Calu3 (cell line): ENCODE data around the gene SKIC8. TPM values are rescaled to one million over a fixed set of nuclear protein-coding genes. Genes with fewer than 3 reads are reported as not detected.
A peak's percentile ranks its signal among the peaks of the same experiment; 100 is the strongest.

Experiments used
- BruUV-seq: library from RNA; stranded (reverse); fragments of 400-500 nt; replicated peaks from 2 replicates; lab custom pipeline; 2021; lab: Mats Ljungman, UMichigan
- CTCF ChIA-PET: fragments of 300-600 bp; sonication (Branson Sonifier 250); formaldehyde crosslinking; loops from one replicate; lab custom pipeline; 2022; ENCODE audit warnings: antibody characterized with exemption; lab: Charles Lee
- DNase-seq: peaks from one replicate; pipeline ENCODE4 v3.0.0; 2022
- H3K27ac Mint-ChIP-seq: one replicate; pipeline ENCODE4 v1.8.0; 2022; ENCODE audit warnings: mixed read lengths; ENCODE audit not compliant: unreplicated experiment
- H3K27me3 Mint-ChIP-seq: one replicate; pipeline ENCODE4 v1.8.0; 2022; ENCODE audit warnings: mixed read lengths; ENCODE audit not compliant: unreplicated experiment
- H3K36me3 Mint-ChIP-seq: one replicate; pipeline ENCODE4 v1.8.0; 2022; ENCODE audit warnings: mild to moderate bottlenecking, moderate library complexity, mixed read lengths; ENCODE audit not compliant: insufficient read depth, unreplicated experiment
- H3K4me1 Mint-ChIP-seq: one replicate; pipeline ENCODE4 v1.8.0; 2022; ENCODE audit warnings: mild to moderate bottlenecking, low read depth, mixed read lengths; ENCODE audit not compliant: unreplicated experiment
- H3K4me3 Mint-ChIP-seq: one replicate; pipeline ENCODE4 v1.8.0; 2022; ENCODE audit warnings: mild to moderate bottlenecking, low read depth, moderate library complexity, mixed read lengths; ENCODE audit not compliant: unreplicated experiment
- H3K9me3 Mint-ChIP-seq: one replicate; pipeline ENCODE4 v1.8.0; 2022; ENCODE audit warnings: low read depth, mixed read lengths; ENCODE audit not compliant: unreplicated experiment
- intact Hi-C: fragments of 100-400 bp; cut with micrococcal nuclease; formaldehyde crosslinking; loops from one replicate; pipeline ENCODE4 v1.10.0; 2022; ENCODE audit not compliant: unreplicated experiment
- total RNA-seq: library from RNA; stranded (reverse); gene quantifications from 2 replicates; pipeline ENCODE4 v1.2.3, GENCODE V29; 2022
- TF ChIP-seq, protein P1 (sequence below): fragments of 200-600 bp; IDR thresholded peaks from one replicate; pipeline ENCODE4 v1.8.0; 2022; ENCODE audit warnings: antibody characterized with exemption; ENCODE audit not compliant: unreplicated experiment

The SKIC8 gene
- total RNA-seq, 1 experiment from 2014 or later: 67.8 TPM

GRCh38 chr15:78243491-78243941 lies 55.9 kb downstream of the SKIC8 start:
- peaks cover 12% of the 10 kb centered on the region for H3K4me1 Mint-ChIP-seq
- no peak overlapping the region for H3K4me3 Mint-ChIP-seq
- no peak overlapping the region for H3K27ac Mint-ChIP-seq
- no peaks in the 10 kb centered on the region for H3K36me3 Mint-ChIP-seq
- CTCF ChIA-PET: interaction anchor here (1.3 to 4.1 kb wide), 2 partner anchors 66 to 135 kb away, joined by 3 to 18 read pairs; no protein-coding TSS in a partner anchor
- H3K27me3 Mint-ChIP-seq: peaks cover 29% of the 10 kb centered on the region
- intact Hi-C loops: loop anchor here (5.0 kb wide), 3 partner anchors 46 to 276 kb away; partner anchors contain the start of gene CIB2
- no peaks in the 10 kb centered on the region for H3K9me3 Mint-ChIP-seq
- DNase-seq: peak; percentile 42
- TF ChIP-seq, protein P1, sequence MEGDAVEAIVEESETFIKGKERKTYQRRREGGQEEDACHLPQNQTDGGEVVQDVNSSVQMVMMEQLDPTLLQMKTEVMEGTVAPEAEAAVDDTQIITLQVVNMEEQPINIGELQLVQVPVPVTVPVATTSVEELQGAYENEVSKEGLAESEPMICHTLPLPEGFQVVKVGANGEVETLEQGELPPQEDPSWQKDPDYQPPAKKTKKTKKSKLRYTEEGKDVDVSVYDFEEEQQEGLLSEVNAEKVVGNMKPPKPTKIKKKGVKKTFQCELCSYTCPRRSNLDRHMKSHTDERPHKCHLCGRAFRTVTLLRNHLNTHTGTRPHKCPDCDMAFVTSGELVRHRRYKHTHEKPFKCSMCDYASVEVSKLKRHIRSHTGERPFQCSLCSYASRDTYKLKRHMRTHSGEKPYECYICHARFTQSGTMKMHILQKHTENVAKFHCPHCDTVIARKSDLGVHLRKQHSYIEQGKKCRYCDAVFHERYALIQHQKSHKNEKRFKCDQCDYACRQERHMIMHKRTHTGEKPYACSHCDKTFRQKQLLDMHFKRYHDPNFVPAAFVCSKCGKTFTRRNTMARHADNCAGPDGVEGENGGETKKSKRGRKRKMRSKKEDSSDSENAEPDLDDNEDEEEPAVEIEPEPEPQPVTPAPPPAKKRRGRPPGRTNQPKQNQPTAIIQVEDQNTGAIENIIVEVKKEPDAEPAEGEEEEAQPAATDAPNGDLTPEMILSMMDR: no peak
- BruUV-seq: no TSS peak

GRCh38 chr15:78243058-78243457 lies 56.4 kb downstream of the SKIC8 start:
- H3K27ac Mint-ChIP-seq: no peak overlapping the region
- CTCF ChIA-PET: interaction anchor here (4.0 to 4.1 kb wide), 2 partner anchors 48 to 66 kb away, joined by 18 to 22 read pairs; no protein-coding TSS in a partner anchor

GRCh38 chr15:78242128-78242527 lies 57.3 kb downstream of the SKIC8 start:
- intact Hi-C loops: loop anchor here (5.0 kb wide), 3 partner anchors 45 to 275 kb away; partner anchors contain the start of gene CIB2
- BruUV-seq: no TSS peak
- DNase-seq: peak; percentile 50
- Mint-ChIP-seq H3K27ac (no peak overlapping the region), H3K36me3 (no peaks in the 10 kb centered on the region), H3K4me1 (peaks cover 9% of the 10 kb centered on the region), H3K9me3 (no peaks in the 10 kb centered on the region), H3K27me3 (peaks cover 19% of the 10 kb centered on the region), H3K4me3 (no peak overlapping the region)
- TF ChIP-seq, protein P1: peak; percentile 53
- CTCF ChIA-PET: interaction anchor here (0.5 to 4.1 kb wide), 6 partner anchors 8 to 287 kb away, joined by 3 to 22 read pairs (median 4); no protein-coding TSS in a partner anchor

More at GRCh38 chr15:78243058-78243457, 56.4 kb downstream of the SKIC8 start:
- BruUV-seq: no TSS peak
- H3K9me3 Mint-ChIP-seq: no peaks in the 10 kb centered on the region
- intact Hi-C loops: loop anchor here (5.0 kb wide), 3 partner anchors 46 to 276 kb away; partner anchors contain the start of gene CIB2
- DNase-seq: no peak
- H3K36me3 Mint-ChIP-seq: no peaks in the 10 kb centered on the region
- H3K27me3 Mint-ChIP-seq: peaks cover 24% of the 10 kb centered on the region
- H3K4me1 Mint-ChIP-seq: peaks cover 9% of the 10 kb centered on the region
- no peak overlapping the region for H3K4me3 Mint-ChIP-seq
- TF ChIP-seq, protein P1: no peak

GRCh38 chr15:78241017-78241416 lies 58.4 kb downstream of the SKIC8 start:
- Mint-ChIP-seq H3K36me3 (no peaks in the 10 kb centered on the region), H3K4me1 (peaks cover 9% of the 10 kb centered on the region), H3K4me3 (no peak overlapping the region), H3K27ac (no peak overlapping the region), H3K27me3 (peaks cover 18% of the 10 kb centered on the region), H3K9me3 (no peaks in the 10 kb centered on the region)
- no TSS peak for BruUV-seq
- intact Hi-C loops: loop anchor here (1.0 to 5.0 kb wide), 4 partner anchors 44 to 274 kb away; partner anchors contain the start of gene CIB2
- CTCF ChIA-PET: interaction anchor here (0.7 to 4.1 kb wide), 7 partner anchors 46 to 331 kb away, joined by 3 to 22 read pairs (median 7); no protein-coding TSS in a partner anchor
- TF ChIP-seq, protein P1: peak; percentile 92
- DNase-seq: peak; percentile 95
